Central memory CD8-positive, alpha-beta T cell (primary cell): ENCODE data around the gene ADAMTS20.
"Not testable (repeated sequence)": the region's sequence is repeated elsewhere in the genome, so short reads cannot be mapped to it uniquely, and the experiment has no call there.

Source experiments
- ATAC-seq: fragments of 150-1000 bp; cut with Tn5 transposase; replicated peaks from 2 replicates; pipeline ENCODE4 v1.10.0; 2022; ENCODE audit warnings: mild to moderate bottlenecking, moderate FRiP score, moderate number of reproducible peaks; ENCODE audit not compliant: poor library complexity, severe bottlenecking; ENCODE audit errors: extremely low read depth
- DNase-seq, 2 donors: peaks; one replicate each; pipeline ENCODE4 v3.0.0; 2021; ENCODE audit warnings: low spot score in 2 of 2
- H3K27ac Mint-ChIP-seq: one replicate; pipeline ENCODE4 v1.8.0; 2022; ENCODE audit warnings: low read depth, mild to moderate bottlenecking, moderate library complexity, mixed read lengths
- H3K27me3 Mint-ChIP-seq: one replicate; pipeline ENCODE4 v1.8.0; 2022; ENCODE audit warnings: mixed read lengths
- H3K36me3 Mint-ChIP-seq: one replicate; pipeline ENCODE4 v1.8.0; 2022; ENCODE audit warnings: mild to moderate bottlenecking, moderate library complexity, mixed read lengths; ENCODE audit not compliant: insufficient read depth
- H3K4me1 Mint-ChIP-seq: one replicate; pipeline ENCODE4 v1.8.0; 2022; ENCODE audit warnings: mixed read lengths
- H3K4me3 Mint-ChIP-seq: one replicate; pipeline ENCODE4 v1.8.0; 2022; ENCODE audit warnings: mild to moderate bottlenecking, moderate library complexity, mixed read lengths
- H3K9me3 Mint-ChIP-seq: one replicate; pipeline ENCODE4 v1.8.0; 2022; ENCODE audit warnings: mixed read lengths

ADAMTS20 gene

GRCh38 chr12:43381879-43382278 is 170.1 kb downstream of the ADAMTS20 start:
- ATAC-seq, result no peak
- Mint-ChIP-seq H3K36me3 (no peaks in the 10 kb centered on the region), H3K27me3 (no peaks in the 10 kb centered on the region), H3K27ac (no peak overlapping the region), H3K4me3 (no peak overlapping the region), H3K9me3 (peaks cover 34% of the 10 kb centered on the region), H3K4me1 (no peaks in the 10 kb centered on the region)
- no peak for DNase-seq

GRCh38 chr12:43378448-43378847 is 173.6 kb downstream of the ADAMTS20 start:
- Mint-ChIP-seq H3K4me1 (no peaks in the 10 kb centered on the region), H3K27me3 (no peaks in the 10 kb centered on the region), H3K36me3 (no peaks in the 10 kb centered on the region), H3K4me3 (no peak overlapping the region), H3K9me3 (peaks cover 21% of the 10 kb centered on the region), H3K27ac (no peak overlapping the region)
- DNase-seq (no peak), ATAC-seq (no peak)

- Mint-ChIP-seq H3K27ac (no peak overlapping the region), H3K27me3 (no peaks in the 10 kb centered on the region), H3K36me3 (no peaks in the 10 kb centered on the region), H3K4me1 (no peaks in the 10 kb centered on the region), H3K9me3 (no peaks in the 10 kb centered on the region), H3K4me3 (no peak overlapping the region)
- no peak for ATAC-seq
- DNase-seq, result no peak
These were observed 181.7 kb downstream of the ADAMTS20 start for GRCh38 chr12:43370263-43370662.

GRCh38 chr12:43362910-43363694 is 188.9 kb downstream of the ADAMTS20 start:
- H3K4me3 Mint-ChIP-seq, result no peak overlapping the region
- no peaks in the 10 kb centered on the region for H3K4me1 Mint-ChIP-seq
- no peaks in the 10 kb centered on the region for H3K36me3 Mint-ChIP-seq
- DNase-seq (no peak), ATAC-seq (no peak)
- no peaks in the 10 kb centered on the region for H3K27me3 Mint-ChIP-seq
- H3K27ac Mint-ChIP-seq, result no peak overlapping the region
- no peaks in the 10 kb centered on the region for H3K9me3 Mint-ChIP-seq

GRCh38 chr12:43361031-43361710 is 190.8 kb downstream of the ADAMTS20 start:
- Mint-ChIP-seq H3K27ac (no peak overlapping the region), H3K4me3 (no peak overlapping the region)
- no peak for DNase-seq

GRCh38 chr12:43360001-43360400 is 192.0 kb downstream of the ADAMTS20 start:
- not testable (repeated sequence) for H3K4me3 Mint-ChIP-seq, H3K9me3 Mint-ChIP-seq, DNase-seq, ATAC-seq, H3K27me3 Mint-ChIP-seq, H3K27ac Mint-ChIP-seq, H3K36me3 Mint-ChIP-seq, H3K4me1 Mint-ChIP-seq

More at GRCh38 chr12:43361031-43361710, 190.8 kb downstream of the ADAMTS20 start:
- Mint-ChIP-seq H3K9me3 (no peaks in the 10 kb centered on the region), H3K36me3 (no peaks in the 10 kb centered on the region), H3K4me1 (no peaks in the 10 kb centered on the region), H3K27me3 (no peaks in the 10 kb centered on the region)
- no peak for ATAC-seq

- no peak overlapping the region for H3K4me3 Mint-ChIP-seq
- H3K9me3 Mint-ChIP-seq, result no peaks in the 10 kb centered on the region
- no peak overlapping the region for H3K27ac Mint-ChIP-seq
- DNase-seq, result no peak
- no peaks in the 10 kb centered on the region for H3K27me3 Mint-ChIP-seq
- ATAC-seq, result no peak
- no peaks in the 10 kb centered on the region for H3K4me1 Mint-ChIP-seq
- H3K36me3 Mint-ChIP-seq, result no peaks in the 10 kb centered on the region
These were observed 194.9 kb downstream of the ADAMTS20 start for GRCh38 chr12:43357141-43357540.

GRCh38 chr12:43352001-43352400 is 200.0 kb downstream of the ADAMTS20 start:
- H3K4me3 Mint-ChIP-seq, result no peak overlapping the region
- no peak for ATAC-seq
- H3K27me3 Mint-ChIP-seq, result no peaks in the 10 kb centered on the region
- no peak overlapping the region for H3K27ac Mint-ChIP-seq
- H3K4me1 Mint-ChIP-seq, result no peaks in the 10 kb centered on the region
- DNase-seq, result no peak
- H3K9me3 Mint-ChIP-seq, result no peaks in the 10 kb centered on the region
- no peaks in the 10 kb centered on the region for H3K36me3 Mint-ChIP-seq

GRCh38 chr12:43349863-43350262 is 202.1 kb downstream of the ADAMTS20 start:
- no peaks in the 10 kb centered on the region for H3K4me1 Mint-ChIP-seq
- H3K27me3 Mint-ChIP-seq, result no peaks in the 10 kb centered on the region
- no peak for ATAC-seq
- no peaks in the 10 kb centered on the region for H3K36me3 Mint-ChIP-seq
- no peak for DNase-seq
- H3K4me3 Mint-ChIP-seq, result no peak overlapping the region
- no peaks in the 10 kb centered on the region for H3K9me3 Mint-ChIP-seq
- H3K27ac Mint-ChIP-seq, result no peak overlapping the region

- H3K9me3 Mint-ChIP-seq, result no peaks in the 10 kb centered on the region
- DNase-seq, result no peak
These were observed 203.8 kb downstream of the ADAMTS20 start for GRCh38 chr12:43348221-43348620.

GRCh38 chr12:43347026-43347425 is 205.0 kb downstream of the ADAMTS20 start:
- peaks cover 7% of the 10 kb centered on the region for H3K9me3 Mint-ChIP-seq
- ATAC-seq, result no peak
- no peak for DNase-seq
- H3K4me1 Mint-ChIP-seq, result no peaks in the 10 kb centered on the region
- H3K36me3 Mint-ChIP-seq, result no peaks in the 10 kb centered on the region
- H3K4me3 Mint-ChIP-seq, result no peak overlapping the region
- no peaks in the 10 kb centered on the region for H3K27me3 Mint-ChIP-seq
- no peak overlapping the region for H3K27ac Mint-ChIP-seq

More at GRCh38 chr12:43348221-43348620, 203.8 kb downstream of the ADAMTS20 start:
- H3K27me3 Mint-ChIP-seq, result no peaks in the 10 kb centered on the region
- no peak overlapping the region for H3K27ac Mint-ChIP-seq
- no peak overlapping the region for H3K4me3 Mint-ChIP-seq
- no peak for ATAC-seq
- no peaks in the 10 kb centered on the region for H3K36me3 Mint-ChIP-seq
- H3K4me1 Mint-ChIP-seq, result no peaks in the 10 kb centered on the region

GRCh38 chr12:43345023-43345422 is 207.0 kb downstream of the ADAMTS20 start:
- Mint-ChIP-seq H3K4me1 (no peaks in the 10 kb centered on the region), H3K4me3 (no peak overlapping the region), H3K36me3 (no peaks in the 10 kb centered on the region), H3K9me3 (peaks cover 7% of the 10 kb centered on the region), H3K27me3 (no peaks in the 10 kb centered on the region), H3K27ac (no peak overlapping the region)
- no peak for DNase-seq
- no peak for ATAC-seq

- H3K36me3 Mint-ChIP-seq, ATAC-seq, H3K4me1 Mint-ChIP-seq, H3K27me3 Mint-ChIP-seq, DNase-seq, H3K4me3 Mint-ChIP-seq, H3K9me3 Mint-ChIP-seq, H3K27ac Mint-ChIP-seq: not testable (repeated sequence)
These were observed 210.2 kb downstream of the ADAMTS20 start for GRCh38 chr12:43341785-43342313.
